GM23338 (cell line): Measurements from ENCODE around the gene TCF7L1. TPM values are rescaled to one million over a fixed set of nuclear protein-coding genes. Genes with fewer than 3 reads are reported as not detected.
A peak's percentile ranks its signal among the peaks of the same experiment; 100 is the strongest.

Source experiments
- ATAC-seq: fragments of 200-7000 bp; cut with Tn5 transposase; 3 replicates; pipeline ENCODE4 v1.9.1; 2020
- DNase-seq: peaks from one replicate; pipeline ENCODE4 v3.0.0-alpha.2; 2015; ENCODE audit warnings: low spot score
- H2AFZ ChIP-seq: fragments of 200-600 bp; sonication (generic); 2 replicates; pipeline ENCODE4 v1.8.0; 2016; ENCODE audit warnings: antibody characterized with exemption, mild to moderate bottlenecking, moderate library complexity
- H3F3A ChIP-seq: fragments of 200-600 bp; sonication (generic); replicated peaks from 2 replicates; pipeline ENCODE4 v1.8.0; 2017; ENCODE audit warnings: antibody characterized with exemption, mixed run types, low read depth
- H3K27ac ChIP-seq: fragments of 200-600 bp; sonication (generic); 2 replicates; pipeline ENCODE4 v1.6.1; 2016; ENCODE audit warnings: low read depth
- H3K27me3 ChIP-seq: fragments of 200-600 bp; sonication (generic); 2 replicates; pipeline ENCODE4 v1.8.0; 2016; ENCODE audit warnings: mild to moderate bottlenecking, mixed run types, moderate library complexity; ENCODE audit not compliant: insufficient read depth
- H3K36me3 ChIP-seq: fragments of 200-600 bp; sonication (generic); 2 replicates; pipeline ENCODE4 v1.8.0; 2016; ENCODE audit warnings: mild to moderate bottlenecking; ENCODE audit not compliant: insufficient read depth
- H3K4me1 ChIP-seq: fragments of 200-600 bp; sonication (generic); 2 replicates; pipeline ENCODE4 v1.8.0; 2016; ENCODE audit warnings: mild to moderate bottlenecking, moderate library complexity; ENCODE audit not compliant: insufficient read depth
- H3K4me2 ChIP-seq: fragments of 200-600 bp; sonication (generic); 2 replicates; pipeline ENCODE4 v1.7.1; 2017; ENCODE audit warnings: mixed run types
- H3K4me3 ChIP-seq: fragments of 200-600 bp; sonication (generic); 2 replicates; pipeline ENCODE4 v1.6.1; 2016; ENCODE audit warnings: mixed run types
- H3K79me2 ChIP-seq: fragments of 200-600 bp; sonication (generic); replicated peaks from 2 replicates; pipeline ENCODE4 v1.8.0; 2017; ENCODE audit warnings: mild to moderate bottlenecking; ENCODE audit not compliant: insufficient read depth
- H3K9me2 ChIP-seq: fragments of 200-600 bp; sonication (generic); 2 replicates; pipeline ENCODE4 v1.8.0; 2017; ENCODE audit not compliant: insufficient read depth
- H4K20me1 ChIP-seq: fragments of 200-600 bp; sonication (generic); replicated peaks from 2 replicates; pipeline ENCODE4 v1.8.0; 2017; ENCODE audit warnings: mild to moderate bottlenecking; ENCODE audit not compliant: insufficient read depth
- H3K27ac Mint-ChIP-seq: 2 replicates; pipeline ENCODE4 v1.8.0; 2020; ENCODE audit warnings: inconsistent platforms, mild to moderate bottlenecking, moderate library complexity, mixed read lengths
- H3K27me3 Mint-ChIP-seq: 3 replicates; pipeline ENCODE4 v1.8.0; 2022; ENCODE audit warnings: low read depth, mild to moderate bottlenecking, moderate library complexity, mixed read lengths, inconsistent platforms; ENCODE audit not compliant: insufficient read depth, poor library complexity
- H3K36me3 Mint-ChIP-seq: 3 replicates; pipeline ENCODE4 v1.8.0; 2021; ENCODE audit warnings: low read depth, mild to moderate bottlenecking, inconsistent platforms, moderate library complexity, mixed read lengths
- H3K4me1 Mint-ChIP-seq: 3 replicates; pipeline ENCODE4 v1.8.0; 2020; ENCODE audit warnings: mild to moderate bottlenecking, inconsistent platforms, mixed read lengths
- H3K4me3 Mint-ChIP-seq: 3 replicates; pipeline ENCODE4 v1.8.0; 2021; ENCODE audit warnings: moderate library complexity, mild to moderate bottlenecking, inconsistent platforms, mixed read lengths
- H3K9me3 Mint-ChIP-seq: 3 replicates; pipeline ENCODE4 v1.8.0; 2020; ENCODE audit warnings: moderate library complexity, mild to moderate bottlenecking, inconsistent platforms, mixed read lengths
- CREB1 ChIP-seq: fragments of 250-450 bp; sonication (Bioruptor Pico); IDR thresholded peaks from 2 replicates; pipeline ENCODE4 v1.5.0; 2020; ENCODE audit warnings: low read depth, mild to moderate bottlenecking, moderate library complexity
- EZH2 ChIP-seq: fragments of 200-600 bp; sonication (generic); IDR thresholded peaks from one replicate; pipeline ENCODE4 v1.8.0; 2017; ENCODE audit warnings: antibody characterized with exemption, mild to moderate bottlenecking, low read depth; ENCODE audit not compliant: unreplicated experiment
- EZH2phosphoT487 ChIP-seq: fragments of 200-600 bp; sonication (generic); IDR thresholded peaks from one replicate; pipeline ENCODE4 v1.8.1; 2018; ENCODE audit warnings: antibody characterized with exemption; ENCODE audit not compliant: unreplicated experiment
- POLR2AphosphoS5 ChIP-seq: IDR thresholded peaks from 2 replicates; pipeline ENCODE4 v1.6.1; 2016; ENCODE audit warnings: antibody characterized with exemption, low read depth
- STAT1 ChIP-seq: IDR thresholded peaks from one replicate; pipeline ENCODE4 v1.6.1; 2016; ENCODE audit warnings: antibody characterized with exemption; ENCODE audit not compliant: unreplicated experiment
- polyA plus RNA-seq: library from polyadenylated mRNA; unstranded; fragments of >200 nt; fragmentation: Nextera tagmentation; extraction: Ambion mirVana; gene quantifications from 2 replicates; pipeline ENCODE4 v1.2.1, GENCODE V29; 2016
- total RNA-seq: library from RNA; depleted of rRNA; stranded (reverse); fragments of >200 nt; shearing (Covaris generic); gene quantifications from 2 replicates; pipeline ENCODE4 v1.2.3, GENCODE V29; 2014
- TF ChIP-seq, protein P1 (sequence below): IDR thresholded peaks from 2 replicates; pipeline ENCODE4 v1.6.1; 2016; ENCODE audit warnings: antibody characterized with exemption
- TF ChIP-seq, protein P2 (sequence below): fragments of 250-450 bp; sonication (Bioruptor Pico); IDR thresholded peaks from 2 replicates; pipeline ENCODE4 v1.5.0; 2020; ENCODE audit warnings: mild to moderate bottlenecking, moderate library complexity

Gene TCF7L1
- total and polyA plus RNA-seq, 2 experiments from 2014 or later, result 47.3 to 101 TPM

DNA sequence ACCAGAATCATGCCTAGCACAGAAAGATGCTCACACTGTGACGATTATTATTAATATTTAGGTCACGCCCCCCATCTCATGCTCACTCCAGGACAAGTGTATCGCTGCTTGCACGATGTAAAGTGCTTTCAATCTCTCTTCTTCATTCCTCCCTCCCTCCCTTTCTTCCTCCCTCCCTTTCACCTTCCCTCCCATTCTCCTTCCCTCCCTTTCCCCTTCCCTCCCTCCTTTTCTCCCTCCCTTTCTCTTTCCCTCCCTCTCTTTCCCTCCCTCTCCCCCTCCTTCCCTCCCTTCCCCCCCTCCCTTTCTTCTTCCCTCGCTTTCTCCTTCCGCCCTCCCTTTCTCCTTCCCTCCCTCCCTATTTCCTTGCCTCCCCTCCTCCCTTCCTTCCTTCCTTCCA is 175.0 kb downstream of the TCF7L1 start (continued):
- no peak for TF ChIP-seq STAT1
- TF ChIP-seq, protein P1, sequence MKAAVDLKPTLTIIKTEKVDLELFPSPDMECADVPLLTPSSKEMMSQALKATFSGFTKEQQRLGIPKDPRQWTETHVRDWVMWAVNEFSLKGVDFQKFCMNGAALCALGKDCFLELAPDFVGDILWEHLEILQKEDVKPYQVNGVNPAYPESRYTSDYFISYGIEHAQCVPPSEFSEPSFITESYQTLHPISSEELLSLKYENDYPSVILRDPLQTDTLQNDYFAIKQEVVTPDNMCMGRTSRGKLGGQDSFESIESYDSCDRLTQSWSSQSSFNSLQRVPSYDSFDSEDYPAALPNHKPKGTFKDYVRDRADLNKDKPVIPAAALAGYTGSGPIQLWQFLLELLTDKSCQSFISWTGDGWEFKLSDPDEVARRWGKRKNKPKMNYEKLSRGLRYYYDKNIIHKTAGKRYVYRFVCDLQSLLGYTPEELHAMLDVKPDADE, result no peak

- peaks cover 20% of the 10 kb centered on the region for H3F3A ChIP-seq
- no peaks in the 10 kb centered on the region for H3K9me3 Mint-ChIP-seq
- no peaks in the 10 kb centered on the region for H3K27me3 ChIP-seq
- H3K4me3 Mint-ChIP-seq, result no peak overlapping the region
- H3K27ac ChIP-seq, result peak overlapping the region; percentile 73
- H3K4me2 ChIP-seq, result no peak overlapping the region
- no peak for ATAC-seq
- peaks cover 25% of the 10 kb centered on the region for H3K27me3 Mint-ChIP-seq
- H3K36me3 Mint-ChIP-seq, result peaks cover 64% of the 10 kb centered on the region
- H3K36me3 ChIP-seq, result peaks cover 10% of the 10 kb centered on the region; the same call in 1 of the 2 replicates
- no peak overlapping the region for H3K4me3 ChIP-seq
- H4K20me1 ChIP-seq, result peaks cover 15% of the 10 kb centered on the region
- H3K79me2 ChIP-seq, result no peaks in the 10 kb centered on the region
- TF ChIP-seq, protein P2, sequence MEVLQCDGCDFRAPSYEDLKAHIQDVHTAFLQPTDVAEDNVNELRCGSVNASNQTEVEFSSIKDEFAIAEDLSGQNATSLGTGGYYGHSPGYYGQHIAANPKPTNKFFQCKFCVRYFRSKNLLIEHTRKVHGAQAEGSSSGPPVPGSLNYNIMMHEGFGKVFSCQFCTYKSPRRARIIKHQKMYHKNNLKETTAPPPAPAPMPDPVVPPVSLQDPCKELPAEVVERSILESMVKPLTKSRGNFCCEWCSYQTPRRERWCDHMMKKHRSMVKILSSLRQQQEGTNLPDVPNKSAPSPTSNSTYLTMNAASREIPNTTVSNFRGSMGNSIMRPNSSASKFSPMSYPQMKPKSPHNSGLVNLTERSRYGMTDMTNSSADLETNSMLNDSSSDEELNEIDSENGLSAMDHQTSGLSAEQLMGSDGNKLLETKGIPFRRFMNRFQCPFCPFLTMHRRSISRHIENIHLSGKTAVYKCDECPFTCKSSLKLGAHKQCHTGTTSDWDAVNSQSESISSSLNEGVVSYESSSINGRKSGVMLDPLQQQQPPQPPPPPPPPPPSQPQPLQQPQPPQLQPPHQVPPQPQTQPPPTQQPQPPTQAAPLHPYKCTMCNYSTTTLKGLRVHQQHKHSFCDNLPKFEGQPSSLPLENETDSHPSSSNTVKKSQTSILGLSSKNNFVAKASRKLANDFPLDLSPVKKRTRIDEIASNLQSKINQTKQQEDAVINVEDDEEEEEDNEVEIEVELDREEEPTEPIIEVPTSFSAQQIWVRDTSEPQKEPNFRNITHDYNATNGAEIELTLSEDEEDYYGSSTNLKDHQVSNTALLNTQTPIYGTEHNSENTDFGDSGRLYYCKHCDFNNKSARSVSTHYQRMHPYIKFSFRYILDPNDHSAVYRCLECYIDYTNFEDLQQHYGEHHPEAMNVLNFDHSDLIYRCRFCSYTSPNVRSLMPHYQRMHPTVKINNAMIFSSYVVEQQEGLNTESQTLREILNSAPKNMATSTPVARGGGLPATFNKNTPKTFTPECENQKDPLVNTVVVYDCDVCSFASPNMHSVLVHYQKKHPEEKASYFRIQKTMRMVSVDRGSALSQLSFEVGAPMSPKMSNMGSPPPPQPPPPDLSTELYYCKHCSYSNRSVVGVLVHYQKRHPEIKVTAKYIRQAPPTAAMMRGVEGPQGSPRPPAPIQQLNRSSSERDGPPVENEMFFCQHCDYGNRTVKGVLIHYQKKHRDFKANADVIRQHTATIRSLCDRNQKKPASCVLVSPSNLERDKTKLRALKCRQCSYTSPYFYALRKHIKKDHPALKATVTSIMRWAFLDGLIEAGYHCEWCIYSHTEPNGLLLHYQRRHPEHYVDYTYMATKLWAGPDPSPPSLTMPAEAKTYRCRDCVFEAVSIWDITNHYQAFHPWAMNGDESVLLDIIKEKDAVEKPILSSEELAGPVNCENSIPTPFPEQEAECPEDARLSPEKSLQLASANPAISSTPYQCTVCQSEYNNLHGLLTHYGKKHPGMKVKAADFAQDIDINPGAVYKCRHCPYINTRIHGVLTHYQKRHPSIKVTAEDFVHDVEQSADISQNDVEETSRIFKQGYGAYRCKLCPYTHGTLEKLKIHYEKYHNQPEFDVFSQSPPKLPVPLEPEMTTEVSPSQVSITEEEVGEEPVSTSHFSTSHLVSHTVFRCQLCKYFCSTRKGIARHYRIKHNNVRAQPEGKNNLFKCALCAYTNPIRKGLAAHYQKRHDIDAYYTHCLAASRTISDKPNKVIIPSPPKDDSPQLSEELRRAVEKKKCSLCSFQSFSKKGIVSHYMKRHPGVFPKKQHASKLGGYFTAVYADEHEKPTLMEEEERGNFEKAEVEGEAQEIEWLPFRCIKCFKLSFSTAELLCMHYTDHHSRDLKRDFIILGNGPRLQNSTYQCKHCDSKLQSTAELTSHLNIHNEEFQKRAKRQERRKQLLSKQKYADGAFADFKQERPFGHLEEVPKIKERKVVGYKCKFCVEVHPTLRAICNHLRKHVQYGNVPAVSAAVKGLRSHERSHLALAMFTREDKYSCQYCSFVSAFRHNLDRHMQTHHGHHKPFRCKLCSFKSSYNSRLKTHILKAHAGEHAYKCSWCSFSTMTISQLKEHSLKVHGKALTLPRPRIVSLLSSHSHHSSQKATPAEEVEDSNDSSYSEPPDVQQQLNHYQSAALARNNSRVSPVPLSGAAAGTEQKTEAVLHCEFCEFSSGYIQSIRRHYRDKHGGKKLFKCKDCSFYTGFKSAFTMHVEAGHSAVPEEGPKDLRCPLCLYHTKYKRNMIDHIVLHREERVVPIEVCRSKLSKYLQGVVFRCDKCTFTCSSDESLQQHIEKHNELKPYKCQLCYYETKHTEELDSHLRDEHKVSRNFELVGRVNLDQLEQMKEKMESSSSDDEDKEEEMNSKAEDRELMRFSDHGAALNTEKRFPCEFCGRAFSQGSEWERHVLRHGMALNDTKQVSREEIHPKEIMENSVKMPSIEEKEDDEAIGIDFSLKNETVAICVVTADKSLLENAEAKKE (CRISPR knock-in tag), result no peak
- 0 out of 2 replicates have a peak, but pooled peaks have one; percentile 11 for TF ChIP-seq POLR2AphosphoS5
- no peak for TF ChIP-seq EZH2
- no peak for TF ChIP-seq EZH2phosphoT487
- no peak for TF ChIP-seq CREB1 (CRISPR knock-in tag)
- H3K4me1 Mint-ChIP-seq, result peaks cover 32% of the 10 kb centered on the region
- H3K9me2 ChIP-seq, result no peaks in the 10 kb centered on the region
- peaks cover 21% of the 10 kb centered on the region for H3K4me1 ChIP-seq
- no peak for DNase-seq
- no peak overlapping the region for H2AFZ ChIP-seq
- H3K27ac Mint-ChIP-seq, result no peak overlapping the region
Measured at GRCh38 chr2:85308896-85309555, 175.8 kb downstream of the TCF7L1 start.
